Loucy (cell line): Measurements from ENCODE around the gene WDPCP.

Experiments
- H2AFZ ChIP-seq: fragments of 200-600 bp; sonication (generic); 2 replicates; pipeline ENCODE4 v1.6.0; 2016; ENCODE audit warnings: antibody characterized with exemption, mild to moderate bottlenecking, low read length, moderate library complexity
- H3F3A ChIP-seq: fragments of 200-600 bp; 2 replicates; pipeline ENCODE4 v1.6.0; 2016; ENCODE audit warnings: antibody characterized with exemption, low read depth, mild to moderate bottlenecking
- H3K27me3 ChIP-seq: fragments of 200-600 bp; sonication (generic); 2 replicates; pipeline ENCODE4 v1.6.1; 2014; ENCODE audit warnings: low read length, mild to moderate bottlenecking; ENCODE audit not compliant: insufficient read depth, poor library complexity, severe bottlenecking
- H3K36me3 ChIP-seq: fragments of 200-600 bp; sonication (generic); 2 replicates; pipeline ENCODE4 v1.6.1; 2016; ENCODE audit warnings: low read length; ENCODE audit not compliant: insufficient read depth
- H3K4me1 ChIP-seq: fragments of 200-600 bp; sonication (generic); 2 replicates; pipeline ENCODE4 v1.5.1; 2014; ENCODE audit warnings: low read length, mild to moderate bottlenecking; ENCODE audit not compliant: insufficient read depth, poor library complexity, severe bottlenecking
- H3K4me2 ChIP-seq: fragments of 200-600 bp; sonication (generic); 2 replicates; pipeline ENCODE4 v1.6.0; 2014; ENCODE audit warnings: antibody characterized with exemption, low read length, low read depth, mild to moderate bottlenecking; ENCODE audit not compliant: poor library complexity, severe bottlenecking
- H3K4me3 ChIP-seq: fragments of 200-600 bp; sonication (generic); 2 replicates; pipeline ENCODE4 v1.5.1; 2014; ENCODE audit warnings: low read length, mild to moderate bottlenecking, mixed read lengths; ENCODE audit not compliant: poor library complexity, severe bottlenecking
- H3K79me2 ChIP-seq: fragments of 200-600 bp; sonication (generic); 2 replicates; pipeline ENCODE4 v1.6.1; 2014; ENCODE audit warnings: low read length; ENCODE audit not compliant: insufficient read depth
- H3K9ac ChIP-seq: fragments of 200-600 bp; sonication (generic); 2 replicates; pipeline ENCODE4 v1.6.0; 2014; ENCODE audit warnings: mild to moderate bottlenecking, low read depth, low read length, moderate library complexity; ENCODE audit not compliant: poor library complexity, severe bottlenecking
- H3K9me2 ChIP-seq: fragments of 200-600 bp; sonication (generic); replicated peaks from 2 replicates; pipeline ENCODE4 v1.6.1; 2016; ENCODE audit warnings: low read depth, low read length, mixed read lengths
- H3K9me3 ChIP-seq: fragments of 200-600 bp; sonication (generic); 2 replicates; pipeline ENCODE4 v1.6.1; 2014; ENCODE audit warnings: mild to moderate bottlenecking, antibody characterized with exemption, low read length, low read depth; ENCODE audit not compliant: insufficient read depth
- H4K20me1 ChIP-seq: fragments of 200-600 bp; sonication (generic); 2 replicates; pipeline ENCODE4 v1.6.0; 2014; ENCODE audit warnings: antibody characterized with exemption, low read length, mild to moderate bottlenecking; ENCODE audit not compliant: insufficient read depth, poor library complexity, severe bottlenecking
- CTCF ChIP-seq: fragments of 200-600 bp; sonication (generic); conservative IDR thresholded peaks from 2 replicates; pipeline ENCODE4 v1.5.1; 2014; ENCODE audit warnings: mild to moderate bottlenecking, antibody characterized with exemption, low read length
- EZH2phosphoT487 ChIP-seq: fragments of 200-600 bp; IDR thresholded peaks from 2 replicates; pipeline ENCODE4 v1.6.1; 2018; ENCODE audit warnings: antibody characterized with exemption, mild to moderate bottlenecking, moderate library complexity, borderline replicate concordance

WDPCP gene

DNA sequence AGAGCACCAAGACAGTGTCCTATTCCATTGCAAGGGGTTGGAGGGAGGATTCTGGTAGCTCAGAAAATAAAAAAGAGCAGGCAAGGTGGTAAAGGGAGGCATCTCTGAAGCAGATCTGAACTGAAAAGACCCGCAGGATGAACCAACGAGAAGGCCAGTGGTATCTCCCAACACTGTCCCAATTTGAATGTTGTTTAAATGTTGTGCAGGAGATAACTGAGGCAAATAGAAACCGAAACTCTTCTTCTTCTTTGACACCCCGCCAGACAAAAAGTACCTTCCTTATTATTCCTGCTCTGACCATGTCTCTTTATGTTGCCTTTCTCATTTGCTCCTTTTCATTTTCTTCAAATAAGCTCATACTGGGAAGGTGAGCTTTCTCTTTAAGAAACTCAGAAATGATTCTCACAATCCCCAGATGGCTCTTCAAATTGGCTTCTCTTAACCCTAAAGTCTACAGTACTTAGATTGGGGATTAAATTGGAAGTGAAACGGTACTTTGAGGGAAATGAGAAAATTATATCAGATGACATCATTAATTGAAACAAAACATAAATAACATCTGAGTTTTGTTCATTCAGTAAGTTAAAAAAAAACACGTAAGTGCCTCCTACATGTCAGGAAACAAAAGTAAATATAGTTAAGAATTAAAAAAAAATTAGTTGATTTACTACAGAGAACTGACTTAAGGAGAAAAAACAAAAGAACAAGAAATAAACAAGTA, 143.6 kb downstream of the WDPCP start:
- no peaks in the 10 kb centered on the region for H3K9me2 ChIP-seq
- no peaks in the 10 kb centered on the region for H4K20me1 ChIP-seq
- no peaks in the 10 kb centered on the region for H3F3A ChIP-seq
- no peak overlapping the region for H2AFZ ChIP-seq
- no peaks in the 10 kb centered on the region for H3K79me2 ChIP-seq
- no peaks in the 10 kb centered on the region for H3K27me3 ChIP-seq
- H3K4me1 ChIP-seq, result no peaks in the 10 kb centered on the region
- TF ChIP-seq CTCF (no peak), EZH2phosphoT487 (no peak)
- H3K9me3 ChIP-seq, result no peaks in the 10 kb centered on the region
- H3K4me3 ChIP-seq, result no peak overlapping the region
- peaks cover 8% of the 10 kb centered on the region; the same call in 1 of the 2 replicates for H3K36me3 ChIP-seq
- H3K9ac ChIP-seq, result no peak overlapping the region
- no peak overlapping the region for H3K4me2 ChIP-seq

DNA sequence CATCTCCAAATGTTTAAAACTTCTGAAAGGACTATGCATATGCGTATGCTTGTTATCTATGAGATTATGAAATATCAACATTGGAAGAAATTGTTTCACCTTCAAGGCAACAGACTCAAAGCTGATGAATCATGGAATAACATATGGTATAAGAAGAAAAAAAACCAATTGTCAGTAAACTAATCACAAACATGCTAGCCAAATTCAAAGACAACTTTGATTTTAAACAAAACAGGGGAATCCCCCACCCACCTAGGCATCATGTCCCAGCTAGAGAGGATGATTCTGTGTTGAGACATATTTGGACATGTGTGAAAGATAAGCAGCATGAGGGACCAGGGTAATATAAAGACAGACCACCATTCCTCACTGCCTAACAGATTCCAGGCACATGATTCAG, 147.7 kb downstream of the WDPCP start:
- H3F3A ChIP-seq, result no peaks in the 10 kb centered on the region
- H3K36me3 ChIP-seq, result no peaks in the 10 kb centered on the region
- H3K9ac ChIP-seq, result no peak overlapping the region
- H3K9me3 ChIP-seq, result no peaks in the 10 kb centered on the region
- H3K4me1 ChIP-seq, result no peaks in the 10 kb centered on the region
- H4K20me1 ChIP-seq, result no peaks in the 10 kb centered on the region
- no peak for TF ChIP-seq EZH2phosphoT487
- no peak for TF ChIP-seq CTCF
- H3K4me3 ChIP-seq, result no peak overlapping the region
- no peaks in the 10 kb centered on the region for H3K27me3 ChIP-seq
- H3K79me2 ChIP-seq, result no peaks in the 10 kb centered on the region
- no peaks in the 10 kb centered on the region for H3K9me2 ChIP-seq
- no peak overlapping the region for H2AFZ ChIP-seq
- no peak overlapping the region for H3K4me2 ChIP-seq

DNA sequence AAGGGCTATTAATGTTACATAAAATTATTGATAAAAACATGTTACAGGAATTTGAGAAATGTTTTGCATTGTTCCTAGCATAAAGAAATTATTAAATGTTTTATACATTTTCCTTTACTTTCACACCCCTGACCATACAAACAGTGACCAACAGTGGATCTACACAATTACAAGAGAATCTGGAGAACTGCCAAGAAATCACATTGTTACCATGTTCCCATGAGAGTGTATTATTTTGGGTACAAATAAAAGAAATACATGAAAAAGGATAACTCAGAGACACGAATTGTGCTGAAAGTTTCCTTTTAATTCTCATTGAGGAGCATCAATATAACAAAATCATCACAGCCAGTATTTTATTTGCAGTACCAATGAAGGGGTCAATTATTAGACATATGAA, 150.1 kb downstream of the WDPCP start:
- no peak overlapping the region for H3K9ac ChIP-seq
- no peak overlapping the region for H3K4me2 ChIP-seq
- H4K20me1 ChIP-seq, result no peaks in the 10 kb centered on the region
- H3K4me3 ChIP-seq, result no peak overlapping the region
- no peaks in the 10 kb centered on the region for H3K27me3 ChIP-seq
- H3K9me3 ChIP-seq, result no peaks in the 10 kb centered on the region
- no peaks in the 10 kb centered on the region; the same call in 1 of the 2 replicates for H3K36me3 ChIP-seq
- no peaks in the 10 kb centered on the region for H3K4me1 ChIP-seq
- H3K9me2 ChIP-seq, result no peaks in the 10 kb centered on the region
- no peak overlapping the region for H2AFZ ChIP-seq
- H3K79me2 ChIP-seq, result no peaks in the 10 kb centered on the region
- TF ChIP-seq EZH2phosphoT487 (no peak), CTCF (no peak)
- H3F3A ChIP-seq, result no peaks in the 10 kb centered on the region
